Measurements from ENCODE around the gene SEPTIN6. TPM values are rescaled to one million over a fixed set of nuclear protein-coding genes. Genes with fewer than 3 reads are reported as not detected.

Gene SEPTIN6
- total and polyA plus RNA-seq, 2 donors (not counting 1 experiment from before 2014, with no cell fraction given): 227 to 310 TPM

GRCh38 chrX:119698845-119699244 is 5.9 kb upstream of the SEPTIN6 start:
- H3K79me2 ChIP-seq (ENCODE audit: control insufficient read depth, insufficient read depth, low read length): no peaks in the 10 kb centered on the region
- no peak overlapping the region for H3K4me2 ChIP-seq (replicated peaks; ENCODE audit: low read depth, low read length, poor library complexity, severe bottlenecking)
- TF ChIP-seq CTCF (IDR thresholded peaks at IDR 0.05) (peak; percentile 60), EZH2 (IDR thresholded peaks at IDR 0.05; ENCODE audit: borderline replicate concordance, insufficient read depth, low read depth, low read length, poor library complexity, severe bottlenecking) (no peak)
- H3K27me3 ChIP-seq (replicated peaks in 1 of 4; ENCODE audit: control extremely low read depth in 1 of 4, control insufficient read depth in 3 of 4, insufficient read depth in 4 of 4, low read length in 3 of 4): no peaks in the 10 kb centered on the region
- ATAC-seq (ENCODE audit: low read depth) (no peak), DNase-seq (peak; percentile 55)
- H4K20me1 ChIP-seq (ENCODE audit: control insufficient read depth, insufficient read depth, low read length, poor library complexity, severe bottlenecking): no peaks in the 10 kb centered on the region
- no peak overlapping the region for H3K27ac ChIP-seq (ENCODE audit: low read length in 2 of 2)
- intact Hi-C loops (cut with micrococcal nuclease): loop anchor here (2.0 kb wide), 1 partner anchor 32 kb away; no protein-coding TSS in a partner anchor
- no peak overlapping the region for H3K9ac ChIP-seq (ENCODE audit: low read length)
- no peak overlapping the region for H3K27ac Mint-ChIP-seq
- H3K4me3 Mint-ChIP-seq: no peak overlapping the region
- H3K36me3 ChIP-seq (replicated peaks in 1 of 2; ENCODE audit: control extremely low read depth in 1 of 2, control insufficient read depth in 1 of 2, extremely low read depth in 1 of 2, insufficient read depth in 2 of 2, low read length in 1 of 2): no peaks in the 10 kb centered on the region
- no peak overlapping the region for H2AFZ ChIP-seq (ENCODE audit: insufficient read depth, low read depth, low read length, poor library complexity, severe bottlenecking)
- peaks cover 39 to 47% of the 10 kb centered on the region in 2 donors for H3K4me1 ChIP-seq (ENCODE audit: control insufficient read depth in 2 of 2, insufficient read depth in 2 of 2, low read length in 2 of 2)
- H3K27me3 Mint-ChIP-seq: no peaks in the 10 kb centered on the region
- ChIA-PET POLR2A (interaction anchor here (0.6 kb wide), 1 partner anchor 61 kb away, joined by 3 read pairs; no protein-coding TSS in a partner anchor), CTCF (interaction anchor here (1.2 to 2.3 kb wide), 7 partner anchors 12 to 81 kb away, joined by 3 to 19 read pairs (median 4); no protein-coding TSS in a partner anchor)
- H3K9me3 ChIP-seq (ENCODE audit: control extremely low read depth in 1 of 3, control insufficient read depth in 2 of 3, insufficient read depth in 1 of 3, low read length in 2 of 3): no peaks in the 10 kb centered on the region
- no peak overlapping the region for H3K4me3 ChIP-seq (ENCODE audit: control extremely low read depth in 1 of 5, extremely low read depth in 1 of 5, insufficient read depth in 1 of 5, low read depth in 2 of 5, low read length in 4 of 5)
- no peaks in the 10 kb centered on the region for H3K9me3 Mint-ChIP-seq (ENCODE audit: insufficient read depth)
- peaks cover 41% of the 10 kb centered on the region for H3K4me1 Mint-ChIP-seq

- no peak overlapping the region for H2AFZ ChIP-seq (ENCODE audit: insufficient read depth, low read depth, low read length, poor library complexity, severe bottlenecking)
- H3K79me2 ChIP-seq (ENCODE audit: control insufficient read depth, insufficient read depth, low read length): peaks cover 13% of the 10 kb centered on the region
- no peak for ATAC-seq (ENCODE audit: low read depth)
- no peak overlapping the region for H3K9ac ChIP-seq (ENCODE audit: low read length)
- WGBS (ENCODE audit: insufficient coverage): 69% methylated on average over 7 of the region's 9 CpGs
- no peak overlapping the region for H3K4me3 ChIP-seq (ENCODE audit: control extremely low read depth in 1 of 5, extremely low read depth in 1 of 5, insufficient read depth in 1 of 5, low read depth in 2 of 5, low read length in 4 of 5)
- Mint-ChIP-seq H3K27ac (peak overlapping the region; percentile 71), H3K9me3 (ENCODE audit: insufficient read depth) (no peaks in the 10 kb centered on the region), H3K4me3 (peak overlapping the region; percentile 23), H3K4me1 (peaks cover 42% of the 10 kb centered on the region), H3K27me3 (no peaks in the 10 kb centered on the region)
- no peaks in the 10 kb centered on the region for H3K27me3 ChIP-seq (replicated peaks in 1 of 4; ENCODE audit: control extremely low read depth in 1 of 4, control insufficient read depth in 3 of 4, insufficient read depth in 4 of 4, low read length in 3 of 4)
- H3K36me3 ChIP-seq (replicated peaks in 1 of 2; ENCODE audit: control extremely low read depth in 1 of 2, control insufficient read depth in 1 of 2, extremely low read depth in 1 of 2, insufficient read depth in 2 of 2, low read length in 1 of 2): no peaks in the 10 kb centered on the region
- H3K27ac ChIP-seq (ENCODE audit: low read length in 2 of 2): no peak overlapping the region
- ChIA-PET CTCF (interaction anchor here (0.8 to 4.9 kb wide), 2 partner anchors 33 to 80 kb away, joined by 3 to 35 read pairs; no protein-coding TSS in a partner anchor), POLR2A (interaction anchor here (0.6 to 0.9 kb wide), 3 partner anchors 24 to 79 kb away, joined by 3 to 5 read pairs (median 3); no protein-coding TSS in a partner anchor)
- peak overlapping the region; percentile 52 for H3K4me2 ChIP-seq (replicated peaks; ENCODE audit: low read depth, low read length, poor library complexity, severe bottlenecking)
- no peaks in the 10 kb centered on the region for H3K9me3 ChIP-seq (ENCODE audit: control extremely low read depth in 1 of 3, control insufficient read depth in 2 of 3, insufficient read depth in 1 of 3, low read length in 2 of 3)
- TF ChIP-seq EZH2 (IDR thresholded peaks at IDR 0.05; ENCODE audit: borderline replicate concordance, insufficient read depth, low read depth, low read length, poor library complexity, severe bottlenecking): no peak
- no peak for TF ChIP-seq CTCF (IDR thresholded peaks at IDR 0.05)
- H3K4me1 ChIP-seq (ENCODE audit: control insufficient read depth in 2 of 2, insufficient read depth in 2 of 2, low read length in 2 of 2): peaks cover 41 to 51% of the 10 kb centered on the region in 2 donors
- H4K20me1 ChIP-seq (ENCODE audit: control insufficient read depth, insufficient read depth, low read length, poor library complexity, severe bottlenecking): no peaks in the 10 kb centered on the region
- intact Hi-C loops (cut with micrococcal nuclease): no loop called here
- DNase-seq: peak; percentile 11
Observed at GRCh38 chrX:119696251-119696890, 3.4 kb upstream of the SEPTIN6 start.
